ENCODE measurements around the gene USP8. TPM values are rescaled to one million over a fixed set of nuclear protein-coding genes. Genes with fewer than 3 reads are reported as not detected.

The USP8 gene
- total and polyA plus RNA-seq, 10 of the 15 experiments (the other 5 are each of a cell fraction or from before 2014, with no cell fraction given), result 25.2 to 51.7 (median 36.1) TPM

GRCh38 chr15:50438251-50438650 is 14.0 kb downstream of the USP8 start:
- POLR2A ChIA-PET, result no interaction called here
- Histone ChIP-seq H3K36me3 (ENCODE audit: control insufficient read depth in 2 of 2, insufficient read depth in 2 of 2, low read length in 1 of 2) (peaks cover 2 to 5% of the 10 kb centered on the region in 2 experiments; a peak in 3 of 4 replicates), H3K79me2 (ENCODE audit: control insufficient read depth, insufficient read depth, low read length) (peaks cover 33% of the 10 kb centered on the region), H3K4me2 (ENCODE audit: control insufficient read depth, insufficient read depth) (no peak overlapping the region), H3K27ac (ENCODE audit: control insufficient read depth, insufficient read depth) (no peak overlapping the region), H4K20me1 (ENCODE audit: control insufficient read depth, insufficient read depth) (no peaks in the 10 kb centered on the region), H3K27me3 (replicated peaks in 1 of 2; ENCODE audit: control insufficient read depth in 2 of 2, insufficient read depth in 2 of 2, low read length in 1 of 2) (no peaks in the 10 kb centered on the region), H3K4me3 (no peak overlapping the region), H3K4me1 (ENCODE audit: control insufficient read depth, insufficient read depth, low read length) (no peaks in the 10 kb centered on the region), H3K9ac (ENCODE audit: control insufficient read depth, insufficient read depth, low read length) (no peak overlapping the region), H3K9me3 (replicated peaks; ENCODE audit: control insufficient read depth, insufficient read depth, low read length) (no peaks in the 10 kb centered on the region), H2AFZ (ENCODE audit: control insufficient read depth, low read depth, low read length) (no peak overlapping the region)
- no peak for FAIRE-seq
- intact Hi-C loops (cut with micrococcal nuclease; ENCODE audit: unreplicated experiment) (no loop called here), in situ Hi-C loops (cut with MboI) (no loop called here)
- TF ChIP-seq SIN3A (IDR thresholded peaks at IDR 0.05; ENCODE audit: low read depth, low read length), result no peak
- TF ChIP-seq RELA (IDR thresholded peaks at IDR 0.05; ENCODE audit: borderline replicate concordance, partially characterized antibody), result no peak
- TF ChIP-seq, protein P1, sequence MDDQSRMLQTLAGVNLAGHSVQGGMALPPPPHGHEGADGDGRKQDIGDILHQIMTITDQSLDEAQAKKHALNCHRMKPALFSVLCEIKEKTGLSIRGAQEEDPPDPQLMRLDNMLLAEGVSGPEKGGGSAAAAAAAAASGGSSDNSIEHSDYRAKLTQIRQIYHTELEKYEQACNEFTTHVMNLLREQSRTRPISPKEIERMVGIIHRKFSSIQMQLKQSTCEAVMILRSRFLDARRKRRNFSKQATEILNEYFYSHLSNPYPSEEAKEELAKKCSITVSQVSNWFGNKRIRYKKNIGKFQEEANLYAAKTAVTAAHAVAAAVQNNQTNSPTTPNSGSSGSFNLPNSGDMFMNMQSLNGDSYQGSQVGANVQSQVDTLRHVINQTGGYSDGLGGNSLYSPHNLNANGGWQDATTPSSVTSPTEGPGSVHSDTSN (IDR thresholded peaks at IDR 0.05; ENCODE audit: insufficient replicate concordance, low read depth, low read length), result no peak
- no peak for TF ChIP-seq MTA3 (IDR thresholded peaks at IDR 0.05; ENCODE audit: borderline replicate concordance, low read length)
- BruUV-seq (replicated peaks), result no TSS peak
- no peak for ATAC-seq
- CTCF ChIA-PET, result no interaction called here
- RAD21 ChIA-PET (ENCODE audit: unreplicated experiment), result no interaction called here
- DNase-seq (ENCODE audit: low read depth, low spot score), result no peak
- SMC1A ChIA-PET (ENCODE audit: uncharacterized antibody, unreplicated experiment), result interaction anchor here (1.2 kb wide), 1 partner anchor 22 kb away, joined by 3 read pairs; no protein-coding TSS in a partner anchor
- 98% methylated on average over 8 of the region's 8 CpGs for WGBS (ENCODE audit: insufficient coverage, insufficient replicate concordance, low lambda C conversion rate, missing lambda C conversion rate)

DNA sequence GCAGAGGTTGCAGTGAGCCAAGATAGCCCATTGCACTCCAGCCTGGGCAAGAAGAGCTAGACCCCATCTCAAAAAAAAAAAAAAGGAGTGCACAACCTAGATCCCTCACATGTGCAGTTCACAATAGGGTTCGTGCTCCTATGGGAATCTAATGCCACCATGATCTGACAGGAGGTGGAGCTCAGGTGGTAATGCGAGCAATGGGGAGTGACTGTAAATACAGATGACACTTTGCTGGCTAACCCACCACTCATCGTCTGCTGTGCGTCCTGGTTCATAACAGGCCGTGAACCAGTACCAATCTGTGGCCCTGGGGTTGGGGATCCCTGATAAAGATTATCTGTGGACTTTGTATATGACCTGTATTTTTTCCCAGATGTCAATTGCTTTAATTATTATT is 16.7 kb downstream of the USP8 start:
- 98% methylated on average over 5 of the region's 5 CpGs for WGBS (ENCODE audit: insufficient coverage, insufficient replicate concordance, low lambda C conversion rate, missing lambda C conversion rate)
- intact Hi-C loops (cut with micrococcal nuclease; ENCODE audit: unreplicated experiment), result no loop called here
- TF ChIP-seq E2F8 (IDR thresholded peaks at IDR 0.05; ENCODE audit: low read depth, partially characterized antibody) (no peak), NR2F1 (conservative IDR thresholded peaks at IDR 0.05) (no peak), EZH2 (IDR thresholded peaks at IDR 0.05; ENCODE audit: borderline replicate concordance, control insufficient read depth, low read depth, low read length) (no peak), CHD2 (IDR thresholded peaks at IDR 0.05; ENCODE audit: borderline replicate concordance, low read depth, low read length) (no peak), SREBF1 (IDR thresholded peaks at IDR 0.05; ENCODE audit: low read length) (no peak), HCFC1 (IDR thresholded peaks at IDR 0.05; ENCODE audit: low read length) (no peak), MYB (IDR thresholded peaks at IDR 0.05; ENCODE audit: borderline replicate concordance, low read depth, low read length) (no peak)
- TF ChIP-seq, protein P2, sequence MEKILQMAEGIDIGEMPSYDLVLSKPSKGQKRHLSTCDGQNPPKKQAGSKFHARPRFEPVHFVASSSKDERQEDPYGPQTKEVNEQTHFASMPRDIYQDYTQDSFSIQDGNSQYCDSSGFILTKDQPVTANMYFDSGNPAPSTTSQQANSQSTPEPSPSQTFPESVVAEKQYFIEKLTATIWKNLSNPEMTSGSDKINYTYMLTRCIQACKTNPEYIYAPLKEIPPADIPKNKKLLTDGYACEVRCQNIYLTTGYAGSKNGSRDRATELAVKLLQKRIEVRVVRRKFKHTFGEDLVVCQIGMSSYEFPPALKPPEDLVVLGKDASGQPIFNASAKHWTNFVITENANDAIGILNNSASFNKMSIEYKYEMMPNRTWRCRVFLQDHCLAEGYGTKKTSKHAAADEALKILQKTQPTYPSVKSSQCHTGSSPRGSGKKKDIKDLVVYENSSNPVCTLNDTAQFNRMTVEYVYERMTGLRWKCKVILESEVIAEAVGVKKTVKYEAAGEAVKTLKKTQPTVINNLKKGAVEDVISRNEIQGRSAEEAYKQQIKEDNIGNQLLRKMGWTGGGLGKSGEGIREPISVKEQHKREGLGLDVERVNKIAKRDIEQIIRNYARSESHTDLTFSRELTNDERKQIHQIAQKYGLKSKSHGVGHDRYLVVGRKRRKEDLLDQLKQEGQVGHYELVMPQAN (conservative IDR thresholded peaks at IDR 0.05), result no peak

More for the DNA sequence above, 16.7 kb downstream of the USP8 start:
- H3K4me2 ChIP-seq (ENCODE audit: control insufficient read depth, insufficient read depth), result no peak overlapping the region
- ChIA-PET CTCF (no interaction called here), RAD21 (ENCODE audit: unreplicated experiment) (no interaction called here), SMC1A (ENCODE audit: uncharacterized antibody, unreplicated experiment) (interaction anchor here (1.1 kb wide), 1 partner anchor 17 kb away, joined by 4 read pairs; the partner anchor contains the start of gene USP8), POLR2A (interaction anchor here (0.7 to 1.3 kb wide), 2 partner anchors 13 to 17 kb away, joined by 3 read pairs; partner anchors contain the start of gene USP8)
- H3K4me1 ChIP-seq (ENCODE audit: control insufficient read depth, insufficient read depth, low read length), result peaks cover 13% of the 10 kb centered on the region
- no peaks in the 10 kb centered on the region for H3K27me3 ChIP-seq (replicated peaks in 1 of 2; ENCODE audit: control insufficient read depth in 2 of 2, insufficient read depth in 2 of 2, low read length in 1 of 2)
- no peaks in the 10 kb centered on the region for H4K20me1 ChIP-seq (ENCODE audit: control insufficient read depth, insufficient read depth)
- FAIRE-seq, result no peak
- peaks cover 19% of the 10 kb centered on the region for H3K79me2 ChIP-seq (ENCODE audit: control insufficient read depth, insufficient read depth, low read length)
- H3K9ac ChIP-seq (ENCODE audit: control insufficient read depth, insufficient read depth, low read length), result no peak overlapping the region
- no peak overlapping the region for H3K27ac ChIP-seq (ENCODE audit: control insufficient read depth, insufficient read depth)
- no TSS peak for BruUV-seq (replicated peaks)
- in situ Hi-C loops (cut with MboI), result loop anchor here (10.0 kb wide), 2 partner anchors 86 to 444 kb away; partner anchors contain the start of gene GABPB1
- DNase-seq (ENCODE audit: low read depth, low spot score), result no peak
- no peak overlapping the region for H3K4me3 ChIP-seq
- no peaks in the 10 kb centered on the region for H3K9me3 ChIP-seq (replicated peaks; ENCODE audit: control insufficient read depth, insufficient read depth, low read length)
- peaks cover 2 to 5% of the 10 kb centered on the region in 2 experiments; a peak in 3 of 4 replicates for H3K36me3 ChIP-seq (ENCODE audit: control insufficient read depth in 2 of 2, insufficient read depth in 2 of 2, low read length in 1 of 2)
- ATAC-seq, result no peak
- H2AFZ ChIP-seq (ENCODE audit: control insufficient read depth, low read depth, low read length), result no peak overlapping the region

Data from GM12878 (cell line).